Suprapubic skin (tissue), 4 donors: ENCODE data around the gene CBX2. TPM values are rescaled to one million over a fixed set of nuclear protein-coding genes. Genes with fewer than 3 reads are reported as not detected.

ENCODE experiments used
- DNase-seq, 2 donors: peaks; one replicate each; pipeline ENCODE4 v3.0.0-alpha.2; 2019; ENCODE audit warnings: low spot score in 2 of 2
- H3K27ac ChIP-seq: fragments of 200-600 bp; sonication (generic); one replicate; pipeline ENCODE4 v1.5.1; 2019
- H3K27me3 ChIP-seq: fragments of 200-600 bp; sonication (generic); one replicate; pipeline ENCODE4 v1.5.1; 2019
- H3K36me3 ChIP-seq: fragments of 200-600 bp; sonication (generic); one replicate; pipeline ENCODE4 v1.5.1; 2019
- H3K4me1 ChIP-seq: fragments of 200-600 bp; sonication (generic); one replicate; pipeline ENCODE4 v1.5.1; 2019
- H3K4me3 ChIP-seq: fragments of 200-600 bp; sonication (generic); one replicate; pipeline ENCODE4 v1.5.1; 2019; ENCODE audit warnings: mild to moderate bottlenecking
- H3K9me3 ChIP-seq: fragments of 200-600 bp; sonication (generic); one replicate; pipeline ENCODE4 v1.5.1; 2019
- CTCF ChIP-seq, 2 donors: fragments of 200-600 bp in 1 of 2; fragments of 450-650 bp in 1 of 2; sonication (generic) in 1 of 2; IDR thresholded peaks; one replicate each; pipeline ENCODE4 v1.5.1; 2016 to 2019; ENCODE audit warnings: antibody characterized with exemption in 2 of 2, mild to moderate bottlenecking in 1 of 2, moderate library complexity in 1 of 2
- EP300 ChIP-seq: sonication (generic); formaldehyde crosslinking; IDR thresholded peaks from one replicate; pipeline ENCODE4 v1.6.1; 2017; ENCODE audit warnings: antibody characterized with exemption
- POLR2A ChIP-seq, 2 donors: fragments of 450-650 bp; IDR thresholded peaks; one replicate each; pipeline ENCODE4 v1.6.1; 2017; ENCODE audit warnings: antibody characterized with exemption in 2 of 2, mild to moderate bottlenecking in 2 of 2, moderate library complexity in 2 of 2
- POLR2AphosphoS5 ChIP-seq, 3 donors: sonication (generic); formaldehyde crosslinking; IDR thresholded peaks; one replicate each; pipeline ENCODE4 v1.6.1; 2017; ENCODE audit warnings: antibody characterized with exemption in 3 of 3
- WGBS: methylation state at CpG from one replicate; pipeline ENCODE4 v1.1.5; 2018; 5-methylcytosine and 5-hydroxymethylcytosine counted together
- total RNA-seq, 4 donors: library from RNA; depleted of rRNA; stranded (reverse); fragments of >200 nt; gene quantifications; one replicate each; pipeline ENCODE4 v1.1.0, GENCODE V29; 2016

Gene CBX2
- total RNA-seq, 4 donors from 2014 or later = 2.2 to 7.0 (median 5.2) TPM

DNA sequence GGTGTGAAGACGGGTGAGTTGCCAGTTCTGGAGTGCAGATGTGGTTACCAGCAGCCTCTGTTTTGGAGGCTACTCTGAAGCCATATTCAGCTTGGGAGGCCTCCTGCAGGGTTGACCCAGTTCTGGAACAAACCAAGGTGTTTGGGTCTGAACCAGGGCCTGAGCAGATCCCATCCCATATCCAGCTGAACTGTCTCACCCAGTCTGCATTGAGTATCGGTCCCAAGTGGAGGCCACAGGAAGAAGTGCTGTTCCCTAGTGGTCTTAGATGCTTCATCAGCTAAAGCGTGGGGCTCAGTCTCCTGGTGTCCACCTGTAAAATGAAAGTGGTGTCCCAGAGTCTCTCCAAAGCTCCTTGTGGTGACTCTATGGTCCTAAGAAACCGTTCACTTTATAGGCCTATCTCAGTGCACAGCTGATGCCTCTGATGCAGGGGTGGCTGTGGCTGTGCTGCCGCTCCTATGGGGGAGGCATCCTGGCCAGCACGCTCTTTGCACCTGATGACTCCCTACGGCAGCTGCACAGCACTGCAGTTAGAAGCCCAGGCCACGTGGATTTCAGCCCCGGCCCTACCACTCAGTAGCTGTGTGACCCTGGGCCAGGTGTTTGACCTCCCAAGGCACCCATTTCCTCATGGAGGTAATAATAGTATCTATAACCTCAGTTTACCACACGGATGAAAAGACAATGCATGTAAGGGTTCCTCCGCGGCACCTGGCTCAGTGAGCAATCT, 40.2 kb downstream of the CBX2 start:
- no peak for TF ChIP-seq POLR2AphosphoS5 (IDR thresholded peaks at IDR 0.05)
- no peak for TF ChIP-seq POLR2A (IDR thresholded peaks at IDR 0.05)
- no peak for TF ChIP-seq EP300
- TF ChIP-seq CTCF (IDR thresholded peaks at IDR 0.05) = no peak
- no peak for DNase-seq
- WGBS = 87% methylated on average over 9 of the region's 12 CpGs
- Histone ChIP-seq H3K27ac (no peak overlapping the region), H3K9me3 (no peaks in the 10 kb centered on the region), H3K27me3 (peaks cover 60% of the 10 kb centered on the region), H3K36me3 (no peaks in the 10 kb centered on the region), H3K4me3 (no peak overlapping the region), H3K4me1 (peaks cover 26% of the 10 kb centered on the region)

DNA sequence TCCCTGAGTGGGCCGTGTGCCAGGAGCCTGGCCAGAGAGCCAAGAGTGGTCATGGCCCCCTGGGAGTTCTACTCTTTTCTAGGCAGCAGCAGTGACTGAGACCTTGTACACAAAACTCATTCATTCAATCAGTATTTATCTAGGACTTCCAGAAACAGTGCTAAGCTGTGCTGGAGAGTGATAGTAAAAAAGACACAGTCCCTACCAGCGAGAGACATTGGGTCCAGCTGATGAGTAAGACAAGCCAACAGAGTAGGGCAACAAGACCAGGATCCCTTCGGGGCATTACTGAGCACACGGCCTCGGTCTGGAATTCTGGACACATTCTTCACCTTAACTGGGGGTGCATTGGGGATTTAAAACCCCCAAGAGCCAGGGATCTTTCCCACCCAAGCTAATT, 41.1 kb downstream of the CBX2 start:
- Histone ChIP-seq H3K27me3 (peaks cover 51% of the 10 kb centered on the region), H3K4me1 (peaks cover 17% of the 10 kb centered on the region), H3K27ac (no peak overlapping the region), H3K4me3 (no peak overlapping the region), H3K36me3 (no peaks in the 10 kb centered on the region), H3K9me3 (no peaks in the 10 kb centered on the region)
- TF ChIP-seq EP300 (no peak), POLR2AphosphoS5 (IDR thresholded peaks at IDR 0.05) (no peak), CTCF (IDR thresholded peaks at IDR 0.05) (no peak), POLR2A (IDR thresholded peaks at IDR 0.05) (no peak)
- 67% methylated on average over 5 of the region's 5 CpGs for WGBS
- no peak for DNase-seq

DNA sequence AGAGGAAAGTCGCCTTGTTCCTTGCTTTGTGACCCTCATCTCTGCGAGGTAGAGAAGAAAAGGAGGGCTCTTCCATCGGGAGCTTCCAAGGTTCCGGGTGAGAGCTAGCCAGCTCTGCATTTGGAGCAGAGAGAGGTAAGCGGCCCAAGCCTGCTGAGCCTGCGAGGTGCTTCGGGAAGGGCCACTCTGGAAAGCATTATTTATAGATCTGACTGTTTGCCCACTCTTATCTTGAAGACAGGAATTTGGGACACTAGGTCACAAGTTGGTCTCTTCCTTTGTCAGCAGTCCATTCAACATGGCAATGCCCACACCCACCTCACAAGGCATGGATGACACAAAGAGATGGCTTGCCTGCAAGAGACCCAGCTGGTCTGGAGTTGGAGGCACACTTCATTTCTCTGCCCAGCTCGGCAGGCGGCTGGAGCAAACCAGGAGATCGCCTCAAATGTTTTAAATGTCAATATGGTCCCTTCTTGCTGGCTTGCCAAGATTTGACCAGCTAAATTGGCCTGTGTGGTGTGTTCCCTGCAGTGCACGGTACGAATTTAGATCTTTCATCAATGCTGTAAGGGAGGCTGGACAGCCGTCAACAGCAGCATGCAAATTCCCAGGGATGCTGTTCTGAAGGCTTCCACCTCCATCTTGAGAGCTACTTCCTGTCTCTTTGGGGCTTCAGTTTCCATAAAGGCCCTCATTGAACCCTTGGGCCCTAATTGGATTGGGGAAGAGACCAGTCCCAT, 41.8 kb downstream of the CBX2 start:
- Histone ChIP-seq H3K36me3 (no peaks in the 10 kb centered on the region), H3K27ac (no peak overlapping the region), H3K4me3 (no peak overlapping the region), H3K27me3 (peaks cover 44% of the 10 kb centered on the region), H3K9me3 (no peaks in the 10 kb centered on the region), H3K4me1 (peaks cover 11% of the 10 kb centered on the region)
- 94% methylated on average over 13 of the region's 13 CpGs for WGBS
- DNase-seq = no peak
- TF ChIP-seq EP300 = no peak
- TF ChIP-seq POLR2AphosphoS5 (IDR thresholded peaks at IDR 0.05) = no peak
- no peak for TF ChIP-seq CTCF (IDR thresholded peaks at IDR 0.05)
- no peak for TF ChIP-seq POLR2A (IDR thresholded peaks at IDR 0.05)

GRCh38 chr17:79820959-79821330, 43.0 kb downstream of the CBX2 start:
- peaks cover 32% of the 10 kb centered on the region for H3K27me3 ChIP-seq
- DNase-seq = no peak
- no peaks in the 10 kb centered on the region for H3K4me1 ChIP-seq
- H3K27ac ChIP-seq = no peak overlapping the region
- no peaks in the 10 kb centered on the region for H3K9me3 ChIP-seq
- TF ChIP-seq POLR2AphosphoS5 (IDR thresholded peaks at IDR 0.05) (no peak), EP300 (no peak), POLR2A (IDR thresholded peaks at IDR 0.05) (no peak), CTCF (IDR thresholded peaks at IDR 0.05) (no peak)
- 88% methylated on average over 4 of the region's 4 CpGs for WGBS
- H3K4me3 ChIP-seq = no peak overlapping the region
- H3K36me3 ChIP-seq = no peaks in the 10 kb centered on the region

GRCh38 chr17:79821331-79822095, 43.6 kb downstream of the CBX2 start:
- no peak overlapping the region for H3K27ac ChIP-seq
- no peaks in the 10 kb centered on the region for H3K4me1 ChIP-seq
- no peak overlapping the region for H3K4me3 ChIP-seq
- H3K9me3 ChIP-seq = no peaks in the 10 kb centered on the region
- no peak for DNase-seq
- TF ChIP-seq CTCF (IDR thresholded peaks at IDR 0.05) = no peak
- no peak for TF ChIP-seq POLR2A (IDR thresholded peaks at IDR 0.05)
- no peak for TF ChIP-seq EP300
- TF ChIP-seq POLR2AphosphoS5 (IDR thresholded peaks at IDR 0.05) = no peak
- H3K36me3 ChIP-seq = no peaks in the 10 kb centered on the region
- WGBS = 92% methylated on average over 11 of the region's 12 CpGs
- peaks cover 26% of the 10 kb centered on the region for H3K27me3 ChIP-seq
